Epithelial cell of proximal tubule (primary cell): ENCODE results near the gene KCNJ15. TPM values are rescaled to one million over a fixed set of nuclear protein-coding genes. Genes with fewer than 3 reads are reported as not detected.

ENCODE experiments used
- DNase-seq: peaks from one replicate; pipeline ENCODE4 v3.0.0-alpha.2; 2011; ENCODE audit warnings: low read depth
- H3K4me3 ChIP-seq: 2 replicates; pipeline ENCODE4 v1.5.1; 2011; ENCODE audit warnings: low read depth, mild to moderate bottlenecking, low read length
- CTCF ChIP-seq: conservative IDR thresholded peaks from 2 replicates; pipeline ENCODE4 v1.5.1; 2012; ENCODE audit warnings: low read depth, mild to moderate bottlenecking, low read length
- total RNA-seq: library from RNA; depleted of rRNA; stranded (reverse); fragments of >200 nt; gene quantifications from 2 replicates; pipeline ENCODE4 v1.2.3, GENCODE V29; 2015

Gene KCNJ15
- total RNA-seq, 1 donor from 2014 or later: 38.9 TPM

- peak; percentile 48 for TF ChIP-seq CTCF
- no peak for DNase-seq
- no peak overlapping the region for H3K4me3 ChIP-seq
Observed at GRCh38 chr21:38333301-38334272, 76.8 kb downstream of the KCNJ15 start.

DNA sequence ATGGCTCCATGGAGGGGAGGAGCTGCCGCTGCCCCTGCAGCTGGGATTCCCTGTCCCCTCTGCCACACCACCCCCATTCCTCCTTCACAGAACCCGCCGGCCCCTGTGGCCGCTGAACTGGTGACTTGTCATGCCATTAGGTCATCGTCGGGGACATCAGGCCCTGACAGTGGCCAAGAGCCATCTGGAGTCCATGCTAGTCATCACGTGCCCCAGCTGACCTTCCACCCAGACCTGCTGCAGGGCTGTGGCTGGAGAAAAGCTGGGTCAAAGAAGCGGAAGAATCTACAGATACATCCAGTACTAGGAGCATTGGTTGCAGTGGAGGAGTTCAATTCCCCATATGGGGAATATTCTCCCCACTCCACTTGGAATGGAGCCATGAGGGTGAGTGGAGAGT, 78.1 kb downstream of the KCNJ15 start:
- no peak overlapping the region for H3K4me3 ChIP-seq
- no peak for TF ChIP-seq CTCF
- DNase-seq: no peak

- DNase-seq: no peak
- H3K4me3 ChIP-seq: no peak overlapping the region
- TF ChIP-seq CTCF: no peak
Observed at GRCh38 chr21:38337793-38338192, 81.0 kb downstream of the KCNJ15 start.

DNA sequence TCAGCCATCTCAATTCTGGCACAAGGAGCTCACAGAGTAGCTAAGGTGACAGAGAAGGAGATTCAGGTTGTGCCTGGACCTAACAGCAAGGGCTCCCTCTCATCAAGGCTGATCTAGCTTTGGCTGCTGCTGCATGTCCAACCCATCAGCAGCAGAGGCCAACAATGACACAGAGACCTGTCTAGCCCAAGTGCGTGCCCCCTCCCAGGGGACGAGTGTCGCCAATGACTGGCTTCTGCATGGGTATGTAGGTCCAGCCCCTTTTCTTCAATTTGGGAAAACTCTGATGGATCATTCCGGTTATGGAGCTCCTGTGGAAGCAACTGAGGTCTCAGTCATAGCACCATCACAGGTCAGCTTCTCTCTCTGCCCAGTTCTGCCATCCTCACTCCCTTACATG, 83.3 kb downstream of the KCNJ15 start:
- TF ChIP-seq CTCF: no peak
- H3K4me3 ChIP-seq: no peak overlapping the region
- no peak for DNase-seq

DNA sequence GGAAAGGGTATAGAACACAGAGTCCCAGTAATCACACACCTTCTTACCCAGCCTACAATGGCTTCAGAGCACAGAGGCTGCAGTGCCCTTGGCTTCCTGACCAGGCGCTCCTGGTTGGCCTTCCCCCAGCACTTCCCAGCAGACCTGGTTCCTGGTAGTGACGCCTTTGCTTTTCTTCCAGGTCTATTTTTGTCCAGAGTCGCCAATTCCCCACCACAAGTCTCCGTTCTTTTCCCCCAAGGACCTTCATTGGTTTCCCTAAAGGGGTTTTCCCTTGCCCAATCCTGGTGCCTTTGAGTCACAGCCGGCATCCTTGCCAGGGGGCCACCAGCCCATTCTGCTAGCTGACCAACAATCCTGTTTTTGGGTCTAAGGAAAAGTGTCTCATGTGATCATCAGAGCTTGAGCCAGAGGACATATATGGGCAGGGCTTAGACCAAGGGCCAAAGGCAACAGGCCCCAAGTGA, 84.8 kb downstream of the KCNJ15 start:
- TF ChIP-seq CTCF: no peak
- H3K4me3 ChIP-seq: no peak overlapping the region
- DNase-seq: no peak

DNA sequence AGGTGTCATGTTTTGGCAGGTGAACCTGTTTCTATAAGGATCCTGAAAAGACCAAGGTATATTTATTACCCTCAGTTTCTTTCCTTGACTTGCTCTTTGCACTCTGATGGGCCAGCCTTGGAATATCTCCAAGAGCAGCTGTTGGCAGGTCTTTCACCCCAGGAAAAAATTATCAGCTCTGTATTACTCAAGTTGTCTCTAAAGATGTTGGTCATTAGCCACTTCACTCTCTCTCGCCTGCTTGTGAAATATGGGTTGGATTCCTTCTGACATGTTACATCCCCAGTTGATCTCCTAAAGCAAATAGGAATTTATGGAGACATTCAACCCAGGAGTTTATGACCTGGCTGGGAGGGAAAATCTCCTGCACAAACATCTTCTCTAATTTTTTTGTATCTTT, 85.9 kb downstream of the KCNJ15 start:
- DNase-seq: no peak
- no peak overlapping the region for H3K4me3 ChIP-seq
- TF ChIP-seq CTCF: no peak
